ENCODE data around the gene TLCD3A.
A peak's percentile ranks its signal among the peaks of the same experiment; 100 is the strongest.
"Not testable (repeated sequence)": the region's sequence is repeated elsewhere in the genome, so short reads cannot be mapped to it uniquely, and the experiment has no call there.

TLCD3A gene

DNA sequence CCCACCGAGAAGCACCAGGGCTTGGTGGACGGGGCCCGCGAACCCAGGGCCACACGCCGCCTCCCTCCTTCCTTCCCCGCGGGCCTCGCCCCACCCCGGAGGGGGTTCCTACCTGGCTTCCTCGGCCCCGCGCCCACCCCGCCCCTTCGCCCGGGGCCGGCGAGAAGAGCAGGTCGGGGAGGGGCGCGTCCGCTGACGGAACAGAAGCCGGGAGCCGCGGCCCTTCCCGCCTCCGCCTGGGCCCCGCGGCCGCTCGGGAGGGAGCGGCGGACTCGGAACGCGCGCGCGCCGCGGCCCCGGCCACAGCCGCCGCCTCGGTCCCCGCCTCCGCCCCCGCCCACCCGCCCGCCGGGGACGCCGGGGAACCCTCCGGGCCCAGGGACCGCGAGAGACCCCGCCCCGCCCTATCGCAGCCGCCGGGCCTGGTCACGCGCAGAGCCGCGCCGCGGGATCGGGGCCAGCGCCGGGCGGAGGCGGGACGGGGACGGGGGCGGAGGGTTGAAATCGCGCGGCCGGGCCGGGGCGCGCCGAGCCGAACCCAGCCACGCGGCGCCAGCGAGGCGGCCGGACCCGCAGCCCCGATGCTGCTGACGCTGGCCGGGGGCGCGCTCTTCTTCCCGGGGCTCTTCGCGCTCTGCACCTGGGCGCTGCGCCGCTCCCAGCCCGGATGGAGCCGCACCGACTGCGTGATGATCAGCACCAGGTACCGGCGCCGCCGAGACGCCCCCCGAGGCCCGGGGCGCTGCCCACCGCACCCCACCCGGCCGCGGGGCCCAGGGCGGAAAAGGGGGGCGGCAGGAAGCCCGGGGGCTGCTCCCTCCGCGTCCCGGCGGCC lies at the start of gene TLCD3A:
TLCD3A (plus strand) TSS at position 530 of the 835 bp plus-strand sequence; CDS start at position 582, 52 bp downstream.
- DNase-seq, result peak; percentile 72

GRCh38 chr17:683040-683439 lies 49.4 kb upstream of the TLCD3A start:
- no peak for DNase-seq

DNA sequence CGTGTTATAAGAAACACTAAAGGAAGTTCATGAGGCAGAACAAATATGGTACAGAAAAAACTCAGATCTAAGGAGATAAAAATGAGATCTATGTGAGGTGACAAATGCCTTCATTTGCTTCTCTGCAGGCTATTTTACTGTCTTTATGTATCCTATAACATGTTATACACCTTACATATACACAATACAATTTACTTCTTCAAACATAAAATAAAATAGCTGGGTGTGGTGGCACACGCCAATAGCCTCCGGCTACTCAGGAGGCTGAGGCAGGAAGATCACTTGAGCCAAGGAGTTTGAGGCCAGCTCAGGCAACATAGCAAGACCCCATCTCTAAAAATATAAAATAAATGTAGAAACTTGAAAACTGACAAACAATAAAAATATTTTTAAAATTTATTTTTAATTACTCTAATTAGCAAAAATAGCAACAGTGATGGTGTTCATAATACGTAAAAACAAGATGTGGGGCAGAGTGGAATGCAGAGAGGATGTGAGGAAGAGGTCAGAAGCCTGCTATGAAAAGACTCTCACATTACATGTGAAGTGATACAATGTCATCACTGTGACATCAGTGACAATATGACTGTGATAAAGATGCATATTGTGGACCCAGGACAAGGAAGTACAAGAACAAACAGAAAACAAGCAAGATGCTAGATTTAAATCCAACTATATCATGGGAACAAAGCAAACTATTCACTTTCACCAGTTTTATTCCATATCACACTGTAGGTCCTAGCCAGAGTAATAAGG lies 48.7 kb upstream of the TLCD3A start:
- no peak for DNase-seq

DNA sequence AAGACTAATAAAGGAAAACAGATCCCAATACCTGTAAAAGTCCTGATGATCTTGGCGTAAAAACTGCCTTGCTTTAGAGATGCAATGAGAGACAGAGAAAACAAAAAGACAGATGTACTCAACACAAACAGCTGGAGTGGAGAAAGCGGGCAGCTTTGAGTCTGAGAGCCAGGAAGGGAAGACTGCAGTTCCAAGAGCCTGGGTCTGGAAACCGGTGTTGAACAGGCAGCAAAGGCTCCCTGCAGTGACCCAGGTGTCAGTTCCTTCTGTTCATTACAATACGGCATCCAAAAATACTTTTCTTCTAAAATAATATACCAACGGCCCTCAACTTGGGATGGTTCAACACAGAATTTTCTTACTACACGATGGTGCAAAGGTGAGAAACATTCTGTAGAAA lies 47.4 kb upstream of the TLCD3A start:
- DNase-seq, result no peak

- DNase-seq, result peak; percentile 21
These were observed 44.1 kb upstream of the TLCD3A start for GRCh38 chr17:688100-688989.

DNA sequence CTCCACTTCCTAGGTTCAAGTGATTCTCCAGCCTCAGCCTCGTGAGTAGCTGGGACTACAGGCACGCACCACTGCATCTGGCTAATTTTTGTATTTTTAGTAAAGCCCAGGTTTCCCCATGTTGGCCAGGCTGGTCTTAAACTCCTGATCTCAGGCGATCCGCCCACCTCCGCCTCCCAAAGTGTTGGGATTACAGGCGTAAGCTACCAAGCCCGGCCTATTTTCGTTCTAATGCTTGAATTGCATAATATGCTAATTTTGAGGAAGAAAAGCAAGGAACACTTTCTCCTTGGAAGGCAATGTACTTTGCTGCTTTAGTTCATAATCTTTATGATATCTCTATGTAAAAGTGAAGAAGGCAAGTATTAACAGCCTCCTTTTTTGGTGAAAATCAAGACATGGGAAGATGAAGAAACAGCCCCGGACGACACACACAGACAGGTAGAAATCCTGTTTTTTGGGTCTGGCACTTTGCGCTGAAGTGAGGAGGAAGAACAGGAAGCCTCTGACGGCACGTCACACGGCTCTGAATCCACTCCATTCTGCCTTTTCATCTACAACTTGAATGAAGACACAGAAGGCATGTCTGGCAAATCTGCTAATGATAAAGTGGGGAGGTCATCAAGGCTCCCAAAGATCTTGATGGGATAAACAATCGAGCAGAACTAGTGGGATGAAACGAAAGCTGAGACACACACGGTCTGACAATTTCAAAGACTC lies 42.7 kb upstream of the TLCD3A start:
- no peak for DNase-seq

- DNase-seq, result no peak
These were observed 42.0 kb upstream of the TLCD3A start for GRCh38 chr17:690361-690760.

GRCh38 chr17:691423-691822 lies 41.0 kb upstream of the TLCD3A start:
- DNase-seq, result no peak

- no peak for DNase-seq
These were observed 40.3 kb upstream of the TLCD3A start for GRCh38 chr17:692116-692515.

DNA sequence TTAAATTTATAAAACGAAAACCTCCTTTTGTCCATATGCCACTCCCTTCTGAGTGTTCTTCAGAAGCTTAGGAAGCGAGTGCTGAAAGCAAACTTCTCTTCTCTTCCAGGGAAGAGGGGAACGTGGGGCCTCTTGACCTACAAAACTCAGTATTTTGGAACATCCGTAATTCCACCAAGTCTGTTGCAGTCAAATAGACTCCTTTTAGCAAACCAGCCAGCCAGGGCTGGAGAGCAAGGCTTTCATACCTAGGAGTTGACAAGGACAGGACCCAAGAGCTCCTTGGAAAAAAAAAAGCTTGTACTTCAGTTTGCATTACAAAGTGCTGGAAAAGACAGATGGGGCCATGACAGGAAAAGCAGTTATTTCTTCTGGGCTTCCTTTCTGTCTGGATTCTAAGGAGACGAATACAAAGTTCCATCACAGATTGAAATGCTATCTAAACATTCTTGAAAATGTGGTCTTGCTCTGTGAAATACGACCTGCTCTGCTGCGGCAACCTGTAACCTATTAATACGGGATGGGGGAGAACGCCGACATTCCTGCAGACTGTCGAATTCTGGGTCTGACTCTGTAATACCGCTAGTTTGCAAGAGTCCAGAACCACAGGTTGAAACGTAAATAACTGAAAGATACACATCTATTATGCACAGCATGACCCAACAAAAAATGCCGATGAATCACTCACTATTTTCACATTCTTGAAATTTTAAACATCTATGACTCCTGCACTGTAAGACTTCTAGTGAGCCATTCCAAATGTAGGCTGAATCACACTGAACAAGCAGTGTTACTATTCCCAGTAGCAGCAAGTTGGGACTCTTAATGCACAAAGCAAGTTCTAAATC lies 38.4 kb upstream of the TLCD3A start:
- DNase-seq, result no peak

DNA sequence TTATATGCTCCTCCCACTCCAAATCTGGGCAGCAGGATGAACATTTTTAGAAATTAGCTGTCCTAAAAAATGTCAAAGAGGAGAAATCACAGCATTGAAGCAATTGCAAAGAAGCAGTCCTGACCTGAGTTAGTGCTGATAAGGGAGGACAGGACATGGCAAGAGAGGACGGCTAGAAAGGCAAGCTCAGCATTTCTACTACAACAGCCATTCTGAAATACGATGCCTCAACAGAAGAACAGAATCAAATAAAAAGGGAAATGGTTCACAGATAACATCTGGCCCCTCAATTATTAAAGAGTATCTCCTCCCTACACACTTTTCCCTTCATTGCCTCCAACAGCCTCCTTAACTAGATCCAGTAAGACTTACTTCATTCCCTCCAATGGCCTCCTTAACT lies 36.0 kb upstream of the TLCD3A start:
- no peak for DNase-seq

GRCh38 chr17:697682-698081 lies 34.7 kb upstream of the TLCD3A start:
- no peak for DNase-seq

DNA sequence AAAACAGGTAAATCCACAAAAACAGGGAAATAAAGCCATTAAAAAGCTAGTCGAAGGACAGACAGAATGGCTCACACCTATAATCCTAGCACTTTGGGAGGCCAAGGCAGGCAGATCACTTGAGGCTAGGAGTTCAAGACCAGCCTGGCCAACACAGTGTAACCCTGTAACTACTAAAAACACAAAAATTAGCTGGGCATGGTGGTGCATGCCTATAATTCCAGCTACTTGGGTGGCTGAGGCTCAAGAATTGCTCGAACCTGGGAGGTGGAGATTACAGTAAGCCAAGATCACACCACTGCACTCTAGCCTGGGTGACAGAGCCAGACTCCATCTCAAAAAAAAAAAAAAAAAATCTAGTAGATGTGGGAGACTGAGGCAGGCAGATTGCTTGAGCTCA lies 34.3 kb upstream of the TLCD3A start:
- not testable (repeated sequence) for DNase-seq

DNA sequence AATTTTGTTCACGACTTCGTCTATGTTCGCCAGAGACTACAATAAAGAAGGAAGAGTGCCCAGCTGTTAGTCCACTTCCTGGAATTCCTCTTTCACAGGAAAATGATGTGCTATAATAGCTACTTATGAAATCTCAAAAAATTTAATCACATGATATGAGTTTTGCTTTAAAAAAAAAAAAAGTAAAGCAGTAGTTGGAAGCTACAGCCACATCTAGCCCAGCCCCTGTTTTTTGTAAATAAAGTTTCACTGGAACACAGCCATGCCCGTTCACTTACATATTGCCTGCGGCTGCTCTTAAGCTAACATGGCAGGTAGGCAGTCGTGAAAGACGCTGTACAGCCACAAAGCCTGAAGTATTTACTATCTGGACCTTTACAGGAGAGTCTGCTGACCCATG lies 33.1 kb upstream of the TLCD3A start:
- DNase-seq, result no peak

DNA sequence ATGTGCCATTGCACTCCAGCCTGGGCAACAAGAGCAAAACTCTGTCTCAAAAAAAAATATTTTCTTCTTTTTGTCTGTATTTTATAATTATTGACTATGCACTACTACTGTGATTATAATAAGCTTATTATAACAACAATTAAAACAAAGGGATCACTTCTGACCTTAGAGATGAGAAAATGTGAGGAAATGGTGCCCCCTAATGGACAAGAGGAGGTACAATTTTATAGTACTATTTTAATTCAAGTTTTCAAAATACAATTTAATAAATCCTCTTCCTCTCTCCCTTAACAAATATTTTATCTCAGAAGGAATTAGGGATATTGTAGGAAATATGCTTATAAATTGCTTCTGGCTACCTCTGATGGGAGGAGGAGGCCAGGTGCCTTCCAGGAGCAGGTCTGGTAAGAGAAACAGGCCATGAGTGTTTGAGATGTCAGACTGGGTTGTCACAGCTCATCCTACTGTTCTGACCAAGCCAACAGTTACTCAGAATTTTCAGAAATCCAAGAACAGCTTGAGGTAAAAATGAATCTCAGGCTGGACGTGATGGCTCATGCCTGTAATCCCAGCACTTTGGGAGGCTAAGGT lies 31.8 kb upstream of the TLCD3A start:
- peak; percentile 39 for DNase-seq

GRCh38 chr17:703081-703875 lies 29.1 kb upstream of the TLCD3A start:
- DNase-seq, result no peak

DNA sequence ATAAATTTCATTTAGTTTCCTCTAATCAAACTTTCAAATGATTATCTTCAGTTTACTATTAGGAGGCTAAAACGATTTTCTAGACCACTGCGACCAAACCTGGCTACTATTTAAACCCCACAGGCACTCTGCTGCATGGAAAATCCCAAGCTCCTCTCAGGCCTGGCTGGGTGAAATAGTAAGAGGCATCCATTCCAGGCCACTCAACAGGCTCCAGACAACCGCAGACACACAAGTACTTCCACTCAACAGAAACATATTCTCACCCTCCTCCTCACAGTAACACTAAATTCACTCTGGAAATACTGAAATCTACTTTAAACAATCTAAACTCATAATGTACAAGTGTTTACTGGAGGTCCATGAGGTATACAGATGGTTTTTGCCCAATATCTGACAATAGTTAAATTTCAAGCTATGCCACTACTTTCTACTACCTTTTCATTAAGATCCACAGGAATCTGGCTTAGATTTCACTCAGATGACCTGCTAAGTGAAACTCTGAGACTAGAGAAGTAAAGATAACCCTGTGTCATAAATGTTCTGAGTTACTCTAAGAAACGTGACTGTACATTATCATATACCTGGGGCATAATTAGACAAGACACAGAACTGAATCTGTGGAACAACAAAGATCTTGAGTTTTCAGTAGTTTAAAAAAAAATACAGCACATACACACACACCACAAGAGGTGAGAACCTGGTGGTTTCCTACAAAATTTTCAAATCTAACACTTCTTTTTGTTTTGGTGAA lies 28.1 kb upstream of the TLCD3A start:
- DNase-seq, result no peak

- no peak for DNase-seq
These were observed 27.4 kb upstream of the TLCD3A start for GRCh38 chr17:705011-705410.

- DNase-seq, result no peak
These were observed 26.5 kb upstream of the TLCD3A start for GRCh38 chr17:705863-706262.

Data from retina (tissue), 1 donor.